Endothelial cell of umbilical vein (primary cell): ENCODE measurements around the gene LRRC38. TPM values are rescaled to one million over a fixed set of nuclear protein-coding genes. Genes with fewer than 3 reads are reported as not detected.

Experiments
- BruUV-seq: library from RNA; stranded (reverse); fragments of 400-500 nt; replicated peaks from 2 replicates; lab custom pipeline; 2021; lab: Mats Ljungman, UMichigan
- CTCF ChIA-PET: fragments of 300-600, 350-600 bp; sonication (Branson Sonifier 250); formaldehyde crosslinking; loops from one replicate; lab custom pipeline; 2021; ENCODE audit warnings: antibody characterized with exemption, inconsistent platforms; lab: Charles Lee
- POLR2A ChIA-PET: fragments of 300-600, 350-600 bp; sonication (Branson Sonifier 250); formaldehyde crosslinking; loops from one replicate; lab custom pipeline; 2021; ENCODE audit warnings: antibody characterized with exemption, inconsistent platforms; lab: Charles Lee
- DNase-seq: peaks from one replicate; pipeline ENCODE4 v3.0.0-alpha.2; 2011; ENCODE audit warnings: low read depth, low spot score
- FAIRE-seq: peaks from 2 replicates; lab custom pipeline; 2011; peaks lifted over from hg19 to GRCh38; lab: Jason Lieb, UNC
- H2AFZ ChIP-seq: 2 replicates; pipeline ENCODE4 v1.6.0; 2012; ENCODE audit warnings: low read depth, low read length, control low read depth, inconsistent platforms
- H3K27ac ChIP-seq: 2 replicates; pipeline ENCODE4 v1.5.1; 2011; ENCODE audit warnings: low read depth, mild to moderate bottlenecking, control low read depth, low read length, moderate library complexity; ENCODE audit not compliant: insufficient read depth
- H3K27me3 ChIP-seq, 2 experiments: 2 replicates each; pipeline versions ENCODE4 v1.6.0 to v1.6.1; 2011; ENCODE audit warnings: low read length in 2 of 2, mixed read lengths in 1 of 2; ENCODE audit not compliant: control insufficient read depth in 2 of 2, insufficient read depth in 2 of 2
- H3K36me3 ChIP-seq, 2 experiments: 2 replicates in 1 of 2; 3 replicates in 1 of 2; pipeline ENCODE4 v1.5.1; 2011; ENCODE audit warnings: low read length in 2 of 2, mild to moderate bottlenecking in 1 of 2, moderate library complexity in 1 of 2; ENCODE audit not compliant: control insufficient read depth in 2 of 2, insufficient read depth in 2 of 2; ENCODE audit errors: extremely low read depth in 1 of 2
- H3K4me1 ChIP-seq: 3 replicates; pipeline ENCODE4 v1.5.1; 2011; ENCODE audit warnings: mild to moderate bottlenecking, low read length; ENCODE audit not compliant: control insufficient read depth, insufficient read depth; ENCODE audit errors: extremely low read depth
- H3K4me2 ChIP-seq: 2 replicates; pipeline ENCODE4 v1.6.1; 2011; ENCODE audit warnings: low read length, control low read depth, mixed read lengths; ENCODE audit not compliant: insufficient read depth
- H3K4me3 ChIP-seq, 3 experiments: fragments of 200-600 bp in 1 of 3; sonication (generic), shearing (Covaris generic) in 1 of 3; replicated peaks in 1 of 3; 2 replicates each; pipeline ENCODE4 v1.5.1; 2011 to 2016; ENCODE audit warnings: control low read depth in 3 of 3, low read length in 3 of 3, mild to moderate bottlenecking in 2 of 3, inconsistent platforms in 1 of 3, low read depth in 1 of 3, moderate library complexity in 1 of 3; ENCODE audit not compliant: insufficient read depth in 1 of 3
- H3K79me2 ChIP-seq: 2 replicates; pipeline ENCODE4 v1.6.0; 2012; ENCODE audit warnings: low read length, inconsistent platforms; ENCODE audit not compliant: control insufficient read depth, insufficient read depth
- H3K9ac ChIP-seq: replicated peaks from 2 replicates; pipeline ENCODE3; 2011; ENCODE audit warnings: low read length, control low read depth; ENCODE audit not compliant: insufficient read depth; ENCODE audit errors: extremely low read depth
- H3K9me1 ChIP-seq: replicated peaks from 3 replicates; pipeline ENCODE4 v1.6.0; 2011; ENCODE audit warnings: mild to moderate bottlenecking, low read length; ENCODE audit not compliant: control insufficient read depth, insufficient read depth; ENCODE audit errors: extremely low read depth
- H3K9me3 ChIP-seq: replicated peaks from 2 replicates; pipeline ENCODE4 v1.5.1; 2012; ENCODE audit warnings: low read length, inconsistent platforms; ENCODE audit not compliant: control insufficient read depth, insufficient read depth
- H4K20me1 ChIP-seq: replicated peaks from 2 replicates; pipeline ENCODE3; 2011; ENCODE audit warnings: mild to moderate bottlenecking, low read length; ENCODE audit not compliant: control insufficient read depth, insufficient read depth; ENCODE audit errors: extremely low read depth
- CTCF ChIP-seq, 2 donors: IDR thresholded peaks; 1 replicate in 1 of 2; 2 replicates in 1 of 2; pipeline ENCODE4 v1.5.1; 2011; ENCODE audit warnings: low read length in 2 of 2, mild to moderate bottlenecking in 2 of 2, moderate library complexity in 2 of 2, control low read depth in 1 of 2, inconsistent platforms in 1 of 2, low read depth in 1 of 2; ENCODE audit not compliant: insufficient read depth in 1 of 2; ENCODE audit errors: extremely low read depth in 1 of 2
- FOS ChIP-seq: IDR thresholded peaks from 2 replicates; pipeline ENCODE4 v1.6.1; 2011; ENCODE audit warnings: mild to moderate bottlenecking, low read length, moderate library complexity, borderline replicate concordance; ENCODE audit not compliant: insufficient read depth
- GATA2 ChIP-seq: IDR thresholded peaks from 2 replicates; pipeline ENCODE4 v1.7.0; 2011; ENCODE audit warnings: low read depth, mild to moderate bottlenecking, moderate library complexity, mixed read lengths, low read length; ENCODE audit not compliant: insufficient read length, insufficient read depth
- JUN ChIP-seq: IDR thresholded peaks from 2 replicates; pipeline ENCODE4 v1.6.1; 2011; ENCODE audit warnings: borderline replicate concordance, low read depth; ENCODE audit not compliant: insufficient read length, insufficient read depth
- POLR2A ChIP-seq: IDR thresholded peaks from 2 replicates; pipeline ENCODE4 v1.6.1; 2012; ENCODE audit warnings: low read depth, mild to moderate bottlenecking, control low read depth, low read length
- POLR2AphosphoS5 ChIP-seq: IDR thresholded peaks from 2 replicates; pipeline ENCODE4 v1.6.1; 2012; ENCODE audit warnings: low read depth, mild to moderate bottlenecking, control low read depth, low read length, moderate library complexity; ENCODE audit not compliant: insufficient read depth
- dilution Hi-C: fragments of 300-500 bp; cut with MboI; formaldehyde crosslinking; loops from one replicate; pipeline ENCODE4 v1.15.0; 2019; ENCODE audit warnings: low sequenced_read_pairs; ENCODE audit not compliant: extremely low pct_ligation_motif_present
- intact Hi-C: fragments of 100-400 bp; cut with micrococcal nuclease; formaldehyde crosslinking; loops from one replicate; pipeline ENCODE4 v1.10.0; 2022
- polyA plus RNA-seq, 4 experiments: library from polyadenylated mRNA; depleted of rRNA in 3 of 4; stranded (reverse) in 3 of 4; unstranded in 1 of 4; fragments of >200 nt; gene quantifications; 2 replicates each; pipeline versions ENCODE4 v1.2.1 to v1.2.3, GENCODE V29; 2011 to 2012; ENCODE audit warnings: missing spikeins in 1 of 4
- total RNA-seq: library from RNA; stranded (reverse); gene quantifications from 2 replicates; pipeline ENCODE4 v1.2.3, GENCODE V29; 2021

Gene LRRC38
- total and polyA plus RNA-seq, 2 donors (not counting 3 experiments of a cell fraction or from before 2014, with no cell fraction given): not detected

GRCh38 chr1:13543451-13544220 lies 29.8 kb upstream of the LRRC38 start:
- Histone ChIP-seq H2AFZ (no peak overlapping the region), H4K20me1 (no peaks in the 10 kb centered on the region), H3K4me3 (no peak overlapping the region), H3K9ac (no peak overlapping the region), H3K4me1 (no peaks in the 10 kb centered on the region), H3K9me1 (no peaks in the 10 kb centered on the region), H3K79me2 (no peaks in the 10 kb centered on the region), H3K4me2 (no peak overlapping the region), H3K27ac (no peak overlapping the region), H3K9me3 (peaks cover 9% of the 10 kb centered on the region), H3K27me3 (no peaks in the 10 kb centered on the region), H3K36me3 (no peaks in the 10 kb centered on the region)
- dilution Hi-C loops (no loop called here), intact Hi-C loops (no loop called here)
- TF ChIP-seq POLR2AphosphoS5 (no peak), FOS (no peak), GATA2 (no peak)
- DNase-seq (no peak), FAIRE-seq (no peak)
- BruUV-seq: no TSS peak
- POLR2A ChIA-PET: no interaction called here
- CTCF ChIA-PET: no interaction called here

- CTCF ChIA-PET: no interaction called here
- FAIRE-seq: no peak
- POLR2A ChIA-PET: no interaction called here
Measured at GRCh38 chr1:13541435-13542215, 27.8 kb upstream of the LRRC38 start.

More at GRCh38 chr1:13541435-13542215, 27.8 kb upstream of the LRRC38 start:
- no peak for DNase-seq
- H4K20me1 ChIP-seq: no peaks in the 10 kb centered on the region
- H3K9me1 ChIP-seq: no peaks in the 10 kb centered on the region
- H3K9ac ChIP-seq: no peak overlapping the region
- H2AFZ ChIP-seq: no peak overlapping the region
- H3K27me3 ChIP-seq: no peaks in the 10 kb centered on the region
- H3K9me3 ChIP-seq: peaks cover 10% of the 10 kb centered on the region
- no peak overlapping the region for H3K4me2 ChIP-seq
- no peak for TF ChIP-seq POLR2A
- TF ChIP-seq JUN: no peak
- no peak for TF ChIP-seq CTCF (IDR thresholded peaks at IDR 0.05; ENCODE audit: extremely low read depth in 1 of 2, insufficient read depth in 1 of 2, low read depth in 1 of 2, low read length in 2 of 2)
- no peak for TF ChIP-seq GATA2
- no peaks in the 10 kb centered on the region for H3K79me2 ChIP-seq
- H3K27ac ChIP-seq: no peak overlapping the region
- BruUV-seq: no TSS peak
- dilution Hi-C loops: no loop called here
- H3K4me3 ChIP-seq: no peak overlapping the region
- intact Hi-C loops: no loop called here
- no peaks in the 10 kb centered on the region for H3K36me3 ChIP-seq
- H3K4me1 ChIP-seq: no peaks in the 10 kb centered on the region
